H9 (cell line): ENCODE data around the gene NKAIN2. TPM values are rescaled to one million over a fixed set of nuclear protein-coding genes. Genes with fewer than 3 reads are reported as not detected.

ENCODE experiments used
- DNase-seq: peaks from one replicate; pipeline ENCODE4 v3.0.0-alpha.2; 2017
- H2AFZ ChIP-seq: one replicate; pipeline ENCODE4 v1.6.1; 2013; ENCODE audit warnings: mild to moderate bottlenecking, low read length, control low read depth, moderate library complexity
- H2AK5ac ChIP-seq: 2 replicates; pipeline ENCODE4 v1.6.1; 2013; ENCODE audit warnings: low read length, control low read depth, mixed read lengths; ENCODE audit not compliant: insufficient read length
- H2BK120ac ChIP-seq: one replicate; pipeline ENCODE4 v1.6.1; 2013; ENCODE audit warnings: low read depth, mild to moderate bottlenecking, low read length, control low read depth, inconsistent platforms; ENCODE audit not compliant: poor library complexity, severe bottlenecking
- H2BK12ac ChIP-seq: 2 replicates; pipeline ENCODE4 v1.6.1; 2013; ENCODE audit warnings: low read length, control low read depth, mixed read lengths, low read depth; ENCODE audit not compliant: insufficient read length
- H2BK15ac ChIP-seq: 2 replicates; pipeline ENCODE4 v1.6.1; 2013; ENCODE audit warnings: low read depth, low read length, control low read depth
- H2BK20ac ChIP-seq: one replicate; pipeline ENCODE4 v1.6.1; 2013; ENCODE audit warnings: low read depth, mild to moderate bottlenecking, low read length, control low read depth, inconsistent platforms; ENCODE audit not compliant: poor library complexity, severe bottlenecking
- H2BK5ac ChIP-seq: 2 replicates; pipeline ENCODE4 v1.6.1; 2013; ENCODE audit warnings: low read length, control low read depth, mixed read lengths; ENCODE audit not compliant: insufficient read length
- H3K14ac ChIP-seq: 2 replicates; pipeline ENCODE4 v1.6.1; 2013; ENCODE audit warnings: low read length, control low read depth; ENCODE audit not compliant: insufficient read depth
- H3K18ac ChIP-seq: 2 replicates; pipeline ENCODE4 v1.6.1; 2013; ENCODE audit warnings: low read depth, mild to moderate bottlenecking, mixed read lengths, low read length, control low read depth; ENCODE audit not compliant: insufficient read length
- H3K23ac ChIP-seq: 2 replicates; pipeline ENCODE4 v1.6.1; 2013; ENCODE audit warnings: low read length, control low read depth, mixed read lengths, low read depth; ENCODE audit not compliant: insufficient read length
- H3K23me2 ChIP-seq: 2 replicates; pipeline ENCODE4 v1.6.1; 2013; ENCODE audit warnings: low read depth, mild to moderate bottlenecking, mixed read lengths, low read length, control low read depth; ENCODE audit not compliant: insufficient read length, poor library complexity, severe bottlenecking
- H3K27ac ChIP-seq: 2 replicates; pipeline ENCODE4 v1.5.1; 2013; ENCODE audit warnings: low read length, control low read depth, mixed read lengths, low read depth; ENCODE audit not compliant: insufficient read length
- H3K27me3 ChIP-seq: 2 replicates; pipeline ENCODE4 v1.6.1; 2013; ENCODE audit warnings: low read length, control low read depth, inconsistent platforms; ENCODE audit not compliant: insufficient read depth
- H3K4ac ChIP-seq: 2 replicates; pipeline ENCODE4 v1.6.1; 2013; ENCODE audit warnings: low read depth, mild to moderate bottlenecking, control low read depth, inconsistent platforms, low read length, moderate library complexity
- H3K4me1 ChIP-seq: 2 replicates; pipeline ENCODE4 v1.6.1; 2013; ENCODE audit warnings: low read length, control low read depth, inconsistent platforms; ENCODE audit not compliant: insufficient read depth
- H3K4me2 ChIP-seq: 2 replicates; pipeline ENCODE4 v1.6.1; 2013; ENCODE audit warnings: low read length, control low read depth, mixed read lengths; ENCODE audit not compliant: insufficient read length, insufficient read depth
- H3K56ac ChIP-seq: 2 replicates; pipeline ENCODE4 v1.6.1; 2013; ENCODE audit warnings: low read depth, mild to moderate bottlenecking, mixed read lengths, low read length, control low read depth; ENCODE audit not compliant: insufficient read length
- H3K79me1 ChIP-seq: 2 replicates; pipeline ENCODE4 v1.6.1; 2013; ENCODE audit warnings: low read depth, mild to moderate bottlenecking, moderate library complexity, low read length, control low read depth, inconsistent platforms; ENCODE audit not compliant: insufficient read depth, poor library complexity, severe bottlenecking
- H3K79me2 ChIP-seq: 2 replicates; pipeline ENCODE4 v1.6.1; 2013; ENCODE audit warnings: low read length, control low read depth, inconsistent platforms; ENCODE audit not compliant: insufficient read depth
- H3K9ac ChIP-seq: 2 replicates; pipeline ENCODE4 v1.6.1; 2013; ENCODE audit warnings: low read length, control low read depth, mixed read lengths; ENCODE audit not compliant: insufficient read length; ENCODE audit errors: extremely low read depth
- H3K9me3 ChIP-seq: one replicate; pipeline ENCODE4 v1.6.1; 2013; ENCODE audit warnings: low read depth, low read length, inconsistent platforms; ENCODE audit not compliant: control insufficient read depth
- H3T11ph ChIP-seq: one replicate; pipeline ENCODE4 v1.6.1; 2013; ENCODE audit warnings: mild to moderate bottlenecking, low read length, control low read depth, inconsistent platforms
- H4K20me1 ChIP-seq: one replicate; pipeline ENCODE4 v1.6.1; 2013; ENCODE audit not compliant: control insufficient read depth, insufficient read length, insufficient read depth
- H4K5ac ChIP-seq: 2 replicates; pipeline ENCODE4 v1.6.1; 2013; ENCODE audit warnings: low read depth, mild to moderate bottlenecking, mixed read lengths, low read length, control low read depth; ENCODE audit not compliant: insufficient read length
- H4K8ac ChIP-seq: replicated peaks from 2 replicates; pipeline ENCODE4 v1.6.1; 2013; ENCODE audit warnings: low read length, control low read depth, mixed read lengths, low read depth; ENCODE audit not compliant: insufficient read length
- H4K91ac ChIP-seq: 2 replicates; pipeline ENCODE4 v1.6.1; 2013; ENCODE audit warnings: low read depth, mild to moderate bottlenecking, moderate library complexity, mixed read lengths, low read length, control low read depth; ENCODE audit not compliant: insufficient read length
- H3K27ac Mint-ChIP-seq, 3 experiments: 2 replicates in 2 of 3; 3 replicates in 1 of 3; pipeline ENCODE4 v1.8.0; 2020 to 2021; ENCODE audit warnings: mixed read lengths in 3 of 3, mild to moderate bottlenecking in 1 of 3, moderate library complexity in 1 of 3
- H3K27me3 Mint-ChIP-seq: 2 replicates; pipeline ENCODE4 v1.8.0; 2021; ENCODE audit warnings: low read depth, mild to moderate bottlenecking, moderate library complexity, mixed read lengths
- H3K36me3 Mint-ChIP-seq, 3 experiments: 2 replicates in 2 of 3; 3 replicates in 1 of 3; pipeline ENCODE4 v1.8.0; 2020 to 2021; ENCODE audit warnings: low read depth in 3 of 3, mixed read lengths in 3 of 3; ENCODE audit not compliant: insufficient read depth in 1 of 3
- H3K4me1 Mint-ChIP-seq, 2 experiments: 2 replicates each; pipeline ENCODE4 v1.8.0; 2020; ENCODE audit warnings: mixed read lengths in 2 of 2
- H3K4me3 Mint-ChIP-seq, 2 experiments: 2 replicates in 1 of 2; 3 replicates in 1 of 2; pipeline ENCODE4 v1.8.0; 2020 to 2021; ENCODE audit warnings: mild to moderate bottlenecking in 2 of 2, mixed read lengths in 2 of 2, moderate library complexity in 1 of 2
- H3K9me3 Mint-ChIP-seq, 2 experiments: 2 replicates in 1 of 2; 3 replicates in 1 of 2; pipeline ENCODE4 v1.8.0; 2020; ENCODE audit warnings: mild to moderate bottlenecking in 2 of 2, mixed read lengths in 2 of 2, moderate library complexity in 1 of 2
- WGBS: extraction: QIAGEN DNeasy Blood & Tissue Kit; methylation state at CpG from one replicate; pipeline ENCODE4 v1.1.7; 2013; ENCODE audit warnings: missing lambda C conversion rate, low lambda C conversion rate, mixed read lengths; ENCODE audit not compliant: insufficient read length; ENCODE audit errors: extremely low coverage; 5-methylcytosine and 5-hydroxymethylcytosine counted together
- total RNA-seq: library from RNA; stranded (reverse); gene quantifications from 2 replicates; pipeline ENCODE4 v1.2.1, GENCODE V29; 2021
- TF ChIP-seq, protein P1 (sequence below): fragments of 200-600 bp; sonication (generic); conservative IDR thresholded peaks from 3 replicates; pipeline ENCODE4 v1.8.0; 2021; ENCODE audit warnings: antibody characterized with exemption, mild to moderate bottlenecking

The NKAIN2 gene
- total RNA-seq, 1 experiment from 2014 or later: 0.17 TPM

DNA sequence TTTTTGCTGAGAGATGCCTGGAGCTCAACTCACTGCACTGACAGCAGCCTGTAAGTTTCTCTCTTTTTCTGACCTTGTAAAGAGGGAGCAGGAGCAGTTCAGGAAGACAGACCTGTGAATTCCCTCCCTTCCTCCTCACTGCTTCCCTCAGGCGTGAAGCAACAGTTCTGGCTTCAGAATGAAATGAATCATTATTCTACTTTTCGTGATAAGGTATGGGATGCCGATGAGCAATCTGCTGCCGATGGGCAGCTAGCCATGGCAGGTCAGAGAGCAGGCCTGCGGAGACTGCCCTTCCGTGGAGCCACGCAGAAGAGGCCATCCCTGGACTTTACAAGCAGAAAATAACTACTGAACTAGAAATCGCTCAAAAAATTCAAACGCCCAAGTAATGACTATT lies 732.1 kb downstream of the NKAIN2 start:
- no peak overlapping the region for H3K4ac ChIP-seq
- no peak overlapping the region for H2BK20ac ChIP-seq
- H3K18ac ChIP-seq: no peak overlapping the region
- no peak overlapping the region for H2BK15ac ChIP-seq
- no peak overlapping the region for H2BK12ac ChIP-seq
- Mint-ChIP-seq H3K4me1 (peaks cover 2 to 12% of the 10 kb centered on the region in 2 experiments; a peak in 1 of 4 replicates), H3K27ac (no peak overlapping the region), H3K4me3 (no peak overlapping the region), H3K27me3 (no peaks in the 10 kb centered on the region), H3K36me3 (no peaks in the 10 kb centered on the region), H3K9me3 (0 out of 5 replicates have a peak, but pooled peaks cover 0 to 2% of the 10 kb centered on the region in 2 experiments)
- H3K23ac ChIP-seq: no peak overlapping the region
- H3K9me3 ChIP-seq: no peaks in the 10 kb centered on the region
- H3T11ph ChIP-seq: no peak overlapping the region
- no peak overlapping the region for H2AK5ac ChIP-seq
- H4K20me1 ChIP-seq: no peaks in the 10 kb centered on the region
- H2BK5ac ChIP-seq: no peak overlapping the region
- no peak overlapping the region for H4K5ac ChIP-seq
- H3K4me2 ChIP-seq: no peak overlapping the region
- H3K14ac ChIP-seq: no peak overlapping the region
- H3K79me2 ChIP-seq: no peaks in the 10 kb centered on the region
- no peaks in the 10 kb centered on the region for H3K27me3 ChIP-seq
- WGBS: no CpG with 5 or more reads among the region's 9 CpGs
- no peak overlapping the region for H3K27ac ChIP-seq
- no peak overlapping the region for H3K9ac ChIP-seq
- no peaks in the 10 kb centered on the region for H3K4me1 ChIP-seq
- no peak overlapping the region for H2BK120ac ChIP-seq
- no peaks in the 10 kb centered on the region for H3K23me2 ChIP-seq
- no peak overlapping the region for H4K8ac ChIP-seq
- H2AFZ ChIP-seq: no peak overlapping the region
- H4K91ac ChIP-seq: no peak overlapping the region
- H3K79me1 ChIP-seq: no peaks in the 10 kb centered on the region
- DNase-seq: no peak
- H3K56ac ChIP-seq: no peak overlapping the region
- TF ChIP-seq, protein P1, sequence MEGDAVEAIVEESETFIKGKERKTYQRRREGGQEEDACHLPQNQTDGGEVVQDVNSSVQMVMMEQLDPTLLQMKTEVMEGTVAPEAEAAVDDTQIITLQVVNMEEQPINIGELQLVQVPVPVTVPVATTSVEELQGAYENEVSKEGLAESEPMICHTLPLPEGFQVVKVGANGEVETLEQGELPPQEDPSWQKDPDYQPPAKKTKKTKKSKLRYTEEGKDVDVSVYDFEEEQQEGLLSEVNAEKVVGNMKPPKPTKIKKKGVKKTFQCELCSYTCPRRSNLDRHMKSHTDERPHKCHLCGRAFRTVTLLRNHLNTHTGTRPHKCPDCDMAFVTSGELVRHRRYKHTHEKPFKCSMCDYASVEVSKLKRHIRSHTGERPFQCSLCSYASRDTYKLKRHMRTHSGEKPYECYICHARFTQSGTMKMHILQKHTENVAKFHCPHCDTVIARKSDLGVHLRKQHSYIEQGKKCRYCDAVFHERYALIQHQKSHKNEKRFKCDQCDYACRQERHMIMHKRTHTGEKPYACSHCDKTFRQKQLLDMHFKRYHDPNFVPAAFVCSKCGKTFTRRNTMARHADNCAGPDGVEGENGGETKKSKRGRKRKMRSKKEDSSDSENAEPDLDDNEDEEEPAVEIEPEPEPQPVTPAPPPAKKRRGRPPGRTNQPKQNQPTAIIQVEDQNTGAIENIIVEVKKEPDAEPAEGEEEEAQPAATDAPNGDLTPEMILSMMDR: no peak
